Measurements from ENCODE around the gene ENC1.

Gene ENC1

GRCh38 chr5:74626386-74627222 is 13.9 kb downstream of the ENC1 start:
- TF ChIP-seq, protein P1, sequence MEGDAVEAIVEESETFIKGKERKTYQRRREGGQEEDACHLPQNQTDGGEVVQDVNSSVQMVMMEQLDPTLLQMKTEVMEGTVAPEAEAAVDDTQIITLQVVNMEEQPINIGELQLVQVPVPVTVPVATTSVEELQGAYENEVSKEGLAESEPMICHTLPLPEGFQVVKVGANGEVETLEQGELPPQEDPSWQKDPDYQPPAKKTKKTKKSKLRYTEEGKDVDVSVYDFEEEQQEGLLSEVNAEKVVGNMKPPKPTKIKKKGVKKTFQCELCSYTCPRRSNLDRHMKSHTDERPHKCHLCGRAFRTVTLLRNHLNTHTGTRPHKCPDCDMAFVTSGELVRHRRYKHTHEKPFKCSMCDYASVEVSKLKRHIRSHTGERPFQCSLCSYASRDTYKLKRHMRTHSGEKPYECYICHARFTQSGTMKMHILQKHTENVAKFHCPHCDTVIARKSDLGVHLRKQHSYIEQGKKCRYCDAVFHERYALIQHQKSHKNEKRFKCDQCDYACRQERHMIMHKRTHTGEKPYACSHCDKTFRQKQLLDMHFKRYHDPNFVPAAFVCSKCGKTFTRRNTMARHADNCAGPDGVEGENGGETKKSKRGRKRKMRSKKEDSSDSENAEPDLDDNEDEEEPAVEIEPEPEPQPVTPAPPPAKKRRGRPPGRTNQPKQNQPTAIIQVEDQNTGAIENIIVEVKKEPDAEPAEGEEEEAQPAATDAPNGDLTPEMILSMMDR (IDR thresholded peaks at IDR 0.05; ENCODE audit: control insufficient read depth, extremely low read depth, insufficient read depth), result no peak
- DNase-seq (ENCODE audit: low read depth), result no peak
- no peak overlapping the region for H3K4me3 ChIP-seq (ENCODE audit: low read depth, low read length)

DNA sequence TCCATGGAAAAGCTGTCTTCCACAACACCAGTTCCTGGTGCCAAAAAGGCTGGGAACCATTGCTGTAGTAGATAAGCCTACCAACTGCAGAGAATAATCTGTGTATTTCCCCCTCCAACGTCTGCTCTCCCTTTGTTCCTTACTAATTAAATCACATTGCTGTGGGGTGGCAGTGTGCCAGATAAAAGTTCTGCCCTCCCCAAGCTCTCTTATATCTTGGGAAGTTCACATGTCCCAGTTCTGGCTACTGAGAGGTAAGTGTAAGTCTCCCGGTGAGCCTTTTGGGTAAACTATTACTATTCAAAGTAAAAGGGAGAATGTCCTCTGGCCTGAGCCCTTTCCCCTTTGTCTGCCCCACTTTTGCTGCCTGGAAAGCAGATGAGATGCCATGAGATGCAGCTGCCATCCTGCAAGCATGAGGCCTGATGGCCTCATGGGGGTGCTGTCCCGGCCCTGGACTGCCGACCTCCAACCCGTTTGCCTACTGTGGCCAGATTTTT is 14.7 kb downstream of the ENC1 start:
- DNase-seq (ENCODE audit: low read depth), result no peak
- TF ChIP-seq, protein P1 (IDR thresholded peaks at IDR 0.05; ENCODE audit: control insufficient read depth, extremely low read depth, insufficient read depth), result no peak
- no peak overlapping the region for H3K4me3 ChIP-seq (ENCODE audit: low read depth, low read length)

- H3K4me3 ChIP-seq (ENCODE audit: low read depth, low read length), result no peak overlapping the region
- TF ChIP-seq, protein P1 (IDR thresholded peaks at IDR 0.05; ENCODE audit: control insufficient read depth, extremely low read depth, insufficient read depth), result no peak
- DNase-seq (ENCODE audit: low read depth), result no peak
Measured at GRCh38 chr5:74624931-74625505, 15.5 kb downstream of the ENC1 start.

DNA sequence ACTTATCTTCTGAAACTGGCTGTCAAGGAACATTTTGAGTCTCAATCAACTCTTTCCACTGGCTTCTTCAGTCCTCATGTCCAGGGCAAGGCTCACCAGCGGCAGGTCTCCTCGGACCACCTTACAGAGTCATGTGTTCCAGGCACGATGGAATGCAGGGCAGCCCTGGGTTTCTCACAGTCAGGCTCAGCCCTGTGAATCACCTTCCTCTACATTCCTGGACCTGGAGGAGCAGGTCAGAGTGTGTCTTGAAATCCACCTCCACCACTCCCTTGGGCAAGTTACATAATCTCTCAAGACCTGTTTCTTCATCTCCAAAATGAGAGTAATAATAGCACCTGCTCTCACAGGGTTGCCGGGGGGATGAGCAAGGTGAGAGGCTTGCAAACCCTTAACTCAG is 16.0 kb downstream of the ENC1 start:
- H3K4me3 ChIP-seq (ENCODE audit: low read depth, low read length), result no peak overlapping the region
- TF ChIP-seq, protein P1 (IDR thresholded peaks at IDR 0.05; ENCODE audit: control insufficient read depth, extremely low read depth, insufficient read depth), result no peak
- DNase-seq (ENCODE audit: low read depth), result no peak

DNA sequence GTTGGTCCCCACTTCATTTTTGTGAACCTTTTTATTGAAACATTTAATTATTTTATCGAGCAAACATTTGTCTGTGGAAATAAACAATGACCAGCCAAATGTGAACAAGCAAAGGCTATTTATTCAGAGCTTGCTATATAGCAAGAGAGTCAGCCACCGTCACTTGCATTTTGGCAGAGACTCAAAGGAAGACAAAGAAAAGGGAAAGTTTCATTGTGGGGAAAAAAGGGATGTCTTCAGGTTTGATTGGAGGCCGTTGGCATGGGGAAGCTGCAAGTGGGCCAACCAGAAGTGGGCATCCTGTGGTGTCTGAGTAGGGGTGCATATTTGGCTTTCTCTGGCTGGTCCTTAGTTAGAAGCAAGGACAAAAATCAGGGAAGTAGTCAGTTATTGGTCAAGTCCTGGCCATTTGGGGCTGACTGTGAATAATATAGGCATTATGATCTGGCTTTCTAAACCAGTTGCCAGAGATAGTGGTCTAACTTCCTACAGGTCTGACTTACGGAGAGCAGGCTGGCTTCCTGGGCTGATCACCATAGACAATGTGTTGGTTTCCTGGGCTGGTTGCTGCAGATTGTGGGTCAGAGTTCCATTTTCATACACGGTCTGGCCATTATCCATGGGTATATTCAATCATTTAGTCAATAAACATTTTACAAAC is 16.6 kb downstream of the ENC1 start:
- TF ChIP-seq, protein P1 (IDR thresholded peaks at IDR 0.05; ENCODE audit: control insufficient read depth, extremely low read depth, insufficient read depth), result no peak
- no peak overlapping the region for H3K4me3 ChIP-seq (ENCODE audit: low read depth, low read length)
- DNase-seq (ENCODE audit: low read depth), result no peak

- no peak overlapping the region for H3K4me3 ChIP-seq (ENCODE audit: low read depth, low read length)
- TF ChIP-seq, protein P1 (IDR thresholded peaks at IDR 0.05; ENCODE audit: control insufficient read depth, extremely low read depth, insufficient read depth), result no peak
- no peak for DNase-seq (ENCODE audit: low read depth)
Measured at GRCh38 chr5:74623006-74623611, 17.4 kb downstream of the ENC1 start.
